ENCODE data around the gene CXCL5. TPM values are rescaled to one million over a fixed set of nuclear protein-coding genes. Genes with fewer than 3 reads are reported as not detected.

The CXCL5 gene
- polyA plus RNA-seq (2013, experiment 1 of 2): 2.7 TPM
- polyA plus RNA-seq (2013, experiment 2 of 2): 2.7 TPM

GRCh38 chr4:73998040-73999011 lies at the start of gene CXCL5:
Gene CXCL5, minus strand, starts transcription at chr4:73998677. Its CDS starts 96 bp downstream, at chr4:73998581.
- Histone ChIP-seq H3K56ac (ENCODE audit: low read length) (peak within 1 kb of the TSS; percentile 95), H3K79me1 (ENCODE audit: low read length) (no peaks in the 10 kb centered on the region), H4K8ac (ENCODE audit: low read depth, low read length) (no peak within 1 kb of the TSS), H3K18ac (ENCODE audit: low read length) (no peak within 1 kb of the TSS), H3K27me3 (ENCODE audit: insufficient read depth, low read length, poor library complexity) (no peaks in the 10 kb centered on the region), H3K9ac (ENCODE audit: low read length) (peak within 1 kb of the TSS; percentile 76), H3K4me3 (ENCODE audit: low read length) (peak within 1 kb of the TSS; percentile 56), H2BK120ac (ENCODE audit: low read depth, low read length) (no peak within 1 kb of the TSS), H3K23ac (ENCODE audit: low read length) (peak within 1 kb of the TSS; percentile 81), H2BK5ac (ENCODE audit: low read length) (peak within 1 kb of the TSS; percentile 74), H3K79me2 (ENCODE audit: control insufficient read depth, insufficient read depth, low read length) (no peaks in the 10 kb centered on the region), H2AK5ac (ENCODE audit: low read length) (no peak within 1 kb of the TSS), H4K5ac (ENCODE audit: low read length) (no peak within 1 kb of the TSS), H3K27ac (ENCODE audit: low read depth, low read length) (no peak within 1 kb of the TSS), H3K4me1 (ENCODE audit: control insufficient read depth, low read depth, low read length) (no peaks in the 10 kb centered on the region), H3K4me2 (ENCODE audit: low read length) (peak within 1 kb of the TSS; percentile 76), H2BK15ac (replicated peaks; ENCODE audit: low read depth) (no peak within 1 kb of the TSS), H3K4ac (ENCODE audit: low read depth, low read length) (no peak within 1 kb of the TSS), H3K36me3 (ENCODE audit: control insufficient read depth, insufficient read depth, low read length) (no peaks in the 10 kb centered on the region)
- DNase-seq: peak; percentile 90
- WGBS (ENCODE audit: extremely low coverage, insufficient coverage, low lambda C conversion rate): no CpG with 5 or more reads among the region's 46 CpGs

GRCh38 chr4:74047152-74047551 lies 48.7 kb upstream of the CXCL5 start:
- Histone ChIP-seq H3K79me1 (ENCODE audit: low read length) (no peaks in the 10 kb centered on the region), H2BK15ac (replicated peaks; ENCODE audit: low read depth) (no peak overlapping the region)
- DNase-seq: no peak

GRCh38 chr4:74045772-74046171 lies 47.3 kb upstream of the CXCL5 start:
- Histone ChIP-seq H3K4me2 (ENCODE audit: low read length) (no peak overlapping the region), H3K9ac (ENCODE audit: low read length) (no peak overlapping the region), H3K79me2 (ENCODE audit: control insufficient read depth, insufficient read depth, low read length) (no peaks in the 10 kb centered on the region), H4K8ac (ENCODE audit: low read depth, low read length) (no peak overlapping the region), H3K4me1 (ENCODE audit: control insufficient read depth, low read depth, low read length) (no peaks in the 10 kb centered on the region), H3K4me3 (ENCODE audit: low read length) (no peak overlapping the region), H3K27me3 (ENCODE audit: insufficient read depth, low read length, poor library complexity) (no peaks in the 10 kb centered on the region), H2BK15ac (replicated peaks; ENCODE audit: low read depth) (no peak overlapping the region), H2BK120ac (ENCODE audit: low read depth, low read length) (no peak overlapping the region), H2AK5ac (ENCODE audit: low read length) (no peak overlapping the region), H4K5ac (ENCODE audit: low read length) (no peak overlapping the region), H3K79me1 (ENCODE audit: low read length) (no peaks in the 10 kb centered on the region), H3K18ac (ENCODE audit: low read length) (no peak overlapping the region), H3K56ac (ENCODE audit: low read length) (no peak overlapping the region), H3K4ac (ENCODE audit: low read depth, low read length) (no peak overlapping the region), H3K27ac (ENCODE audit: low read depth, low read length) (no peak overlapping the region), H3K36me3 (ENCODE audit: control insufficient read depth, insufficient read depth, low read length) (no peaks in the 10 kb centered on the region), H3K23ac (ENCODE audit: low read length) (no peak overlapping the region), H2BK5ac (ENCODE audit: low read length) (no peak overlapping the region)
- no CpG with 5 or more reads among the region's 2 CpGs for WGBS (ENCODE audit: extremely low coverage, insufficient coverage, low lambda C conversion rate)
- DNase-seq: no peak

More at GRCh38 chr4:74047152-74047551, 48.7 kb upstream of the CXCL5 start:
- Histone ChIP-seq H3K18ac (ENCODE audit: low read length) (no peak overlapping the region), H3K4me1 (ENCODE audit: control insufficient read depth, low read depth, low read length) (no peaks in the 10 kb centered on the region), H4K5ac (ENCODE audit: low read length) (no peak overlapping the region), H2BK120ac (ENCODE audit: low read depth, low read length) (no peak overlapping the region), H3K27me3 (ENCODE audit: insufficient read depth, low read length, poor library complexity) (no peaks in the 10 kb centered on the region), H2AK5ac (ENCODE audit: low read length) (no peak overlapping the region), H3K4me3 (ENCODE audit: low read length) (no peak overlapping the region), H3K4ac (ENCODE audit: low read depth, low read length) (no peak overlapping the region), H3K36me3 (ENCODE audit: control insufficient read depth, insufficient read depth, low read length) (no peaks in the 10 kb centered on the region), H3K4me2 (ENCODE audit: low read length) (no peak overlapping the region), H4K8ac (ENCODE audit: low read depth, low read length) (no peak overlapping the region), H3K27ac (ENCODE audit: low read depth, low read length) (no peak overlapping the region), H3K9ac (ENCODE audit: low read length) (no peak overlapping the region), H2BK5ac (ENCODE audit: low read length) (no peak overlapping the region), H3K79me2 (ENCODE audit: control insufficient read depth, insufficient read depth, low read length) (no peaks in the 10 kb centered on the region), H3K56ac (ENCODE audit: low read length) (no peak overlapping the region), H3K23ac (ENCODE audit: low read length) (no peak overlapping the region)
- WGBS (ENCODE audit: extremely low coverage, insufficient coverage, low lambda C conversion rate): no CpG with 5 or more reads among the region's 1 CpG

- DNase-seq: no peak
- Histone ChIP-seq H3K9ac (ENCODE audit: low read length) (no peak overlapping the region), H3K4me2 (ENCODE audit: low read length) (no peak overlapping the region), H3K18ac (ENCODE audit: low read length) (no peak overlapping the region), H3K4me3 (ENCODE audit: low read length) (no peak overlapping the region), H3K79me2 (ENCODE audit: control insufficient read depth, insufficient read depth, low read length) (no peaks in the 10 kb centered on the region), H3K4ac (ENCODE audit: low read depth, low read length) (no peak overlapping the region), H2BK120ac (ENCODE audit: low read depth, low read length) (no peak overlapping the region), H3K27ac (ENCODE audit: low read depth, low read length) (no peak overlapping the region), H2AK5ac (ENCODE audit: low read length) (no peak overlapping the region), H2BK15ac (replicated peaks; ENCODE audit: low read depth) (no peak overlapping the region), H3K79me1 (ENCODE audit: low read length) (no peaks in the 10 kb centered on the region), H4K5ac (ENCODE audit: low read length) (no peak overlapping the region), H3K23ac (ENCODE audit: low read length) (no peak overlapping the region), H2BK5ac (ENCODE audit: low read length) (no peak overlapping the region), H3K56ac (ENCODE audit: low read length) (no peak overlapping the region), H3K36me3 (ENCODE audit: control insufficient read depth, insufficient read depth, low read length) (no peaks in the 10 kb centered on the region), H3K4me1 (ENCODE audit: control insufficient read depth, low read depth, low read length) (no peaks in the 10 kb centered on the region), H4K8ac (ENCODE audit: low read depth, low read length) (no peak overlapping the region), H3K27me3 (ENCODE audit: insufficient read depth, low read length, poor library complexity) (no peaks in the 10 kb centered on the region)
- no CpG with 5 or more reads among the region's 3 CpGs for WGBS (ENCODE audit: extremely low coverage, insufficient coverage, low lambda C conversion rate)
Observed at GRCh38 chr4:74045247-74045646, 46.8 kb upstream of the CXCL5 start.

GRCh38 chr4:74044677-74045076 lies 46.2 kb upstream of the CXCL5 start:
- no peak overlapping the region for H3K4me2 ChIP-seq (ENCODE audit: low read length)
- no peak overlapping the region for H3K27ac ChIP-seq (ENCODE audit: low read depth, low read length)
- no peak overlapping the region for H3K9ac ChIP-seq (ENCODE audit: low read length)
- H3K27me3 ChIP-seq (ENCODE audit: insufficient read depth, low read length, poor library complexity): no peaks in the 10 kb centered on the region
- H3K79me2 ChIP-seq (ENCODE audit: control insufficient read depth, insufficient read depth, low read length): no peaks in the 10 kb centered on the region
- no peaks in the 10 kb centered on the region for H3K79me1 ChIP-seq (ENCODE audit: low read length)
- H2BK15ac ChIP-seq (replicated peaks; ENCODE audit: low read depth): no peak overlapping the region
- no peak overlapping the region for H3K4me3 ChIP-seq (ENCODE audit: low read length)
- no peak overlapping the region for H4K5ac ChIP-seq (ENCODE audit: low read length)
- H3K18ac ChIP-seq (ENCODE audit: low read length): no peak overlapping the region
- no peak overlapping the region for H2BK120ac ChIP-seq (ENCODE audit: low read depth, low read length)
- no peak overlapping the region for H3K23ac ChIP-seq (ENCODE audit: low read length)
- H4K8ac ChIP-seq (ENCODE audit: low read depth, low read length): no peak overlapping the region
- no peaks in the 10 kb centered on the region for H3K36me3 ChIP-seq (ENCODE audit: control insufficient read depth, insufficient read depth, low read length)
- no peak overlapping the region for H2BK5ac ChIP-seq (ENCODE audit: low read length)
- no peak overlapping the region for H2AK5ac ChIP-seq (ENCODE audit: low read length)
- DNase-seq: no peak
- no peak overlapping the region for H3K56ac ChIP-seq (ENCODE audit: low read length)
- no CpG with 5 or more reads among the region's 3 CpGs for WGBS (ENCODE audit: extremely low coverage, insufficient coverage, low lambda C conversion rate)
- no peaks in the 10 kb centered on the region for H3K4me1 ChIP-seq (ENCODE audit: control insufficient read depth, low read depth, low read length)
- H3K4ac ChIP-seq (ENCODE audit: low read depth, low read length): no peak overlapping the region
